GM12878 (cell line): Measurements from ENCODE around the gene ANKIB1. TPM values are rescaled to one million over a fixed set of nuclear protein-coding genes. Genes with fewer than 3 reads are reported as not detected.
"Not testable (repeated sequence)": the region's sequence is repeated elsewhere in the genome, so short reads cannot be mapped to it uniquely, and the experiment has no call there.

ENCODE experiments used
- ATAC-seq: fragments of 200-7000 bp; cut with Tn5 transposase; 3 replicates; pipeline ENCODE4 v1.9.1; 2020; ENCODE audit warnings: mild to moderate bottlenecking, moderate library complexity
- BruUV-seq: library from RNA; stranded (reverse); fragments of 400-500 nt; replicated peaks from 2 replicates; lab custom pipeline; 2021; lab: Mats Ljungman, UMichigan
- CTCF ChIA-PET: fragments of 300-600 bp; sonication (Branson Sonifier 250); formaldehyde crosslinking; extraction: SDS; loops from one replicate; lab custom pipeline; 2021; ENCODE audit warnings: inconsistent platforms; lab: Yijun Ruan, JAX
- POLR2A ChIA-PET: fragments of 350-600 bp; formaldehyde crosslinking; extraction: SDS; loops from one replicate; lab custom pipeline; 2021; ENCODE audit warnings: inconsistent platforms; lab: Charles Lee
- RAD21 ChIA-PET: fragments of 300-600 bp; sonication (Branson Sonifier 250); formaldehyde crosslinking; loops from one replicate; lab custom pipeline; 2023; ENCODE audit warnings: antibody characterized with exemption; ENCODE audit not compliant: unreplicated experiment; lab: Charles Lee
- SMC1A ChIA-PET: fragments of 300-600 bp; sonication (Branson Sonifier 250); formaldehyde crosslinking; loops from one replicate; lab custom pipeline; 2023; ENCODE audit not compliant: unreplicated experiment, uncharacterized antibody; lab: Charles Lee
- DNase-seq: peaks from one replicate; pipeline ENCODE4 v3.0.0-alpha.2; 2011; ENCODE audit warnings: low read depth, low spot score
- FAIRE-seq: peaks from 3 replicates; lab custom pipeline; 2011; peaks lifted over from hg19 to GRCh38; lab: Jason Lieb, UNC
- H2AFZ ChIP-seq: 2 replicates; pipeline ENCODE4 v1.6.0; 2011; ENCODE audit warnings: low read depth, low read length, control low read depth; ENCODE audit not compliant: control insufficient read depth
- H3K27ac ChIP-seq: 2 replicates; pipeline ENCODE4 v1.5.1; 2011; ENCODE audit warnings: control low read depth; ENCODE audit not compliant: control insufficient read depth, insufficient read depth
- H3K27me3 ChIP-seq, 2 experiments: replicated peaks in 1 of 2; 2 replicates each; pipeline versions ENCODE4 v1.6.0 to v1.6.1; 2011; ENCODE audit warnings: low read length in 1 of 2; ENCODE audit not compliant: control insufficient read depth in 2 of 2, insufficient read depth in 2 of 2
- H3K36me3 ChIP-seq, 2 experiments: 2 replicates each; pipeline ENCODE4 v1.5.1; 2011; ENCODE audit warnings: low read length in 1 of 2; ENCODE audit not compliant: control insufficient read depth in 2 of 2, insufficient read depth in 2 of 2
- H3K4me1 ChIP-seq: 2 replicates; pipeline ENCODE4 v1.6.1; 2011; ENCODE audit warnings: mild to moderate bottlenecking, low read length, moderate library complexity, mixed read lengths; ENCODE audit not compliant: control insufficient read depth, insufficient read depth
- H3K4me2 ChIP-seq: 2 replicates; pipeline ENCODE4 v1.6.0; 2011; ENCODE audit warnings: control low read depth; ENCODE audit not compliant: control insufficient read depth, insufficient read depth
- H3K4me3 ChIP-seq: fragments of 200-600 bp; sonication (generic); 2 replicates; pipeline ENCODE4 v1.5.1; 2016
- H3K79me2 ChIP-seq: 2 replicates; pipeline ENCODE4 v1.6.0; 2011; ENCODE audit warnings: low read length; ENCODE audit not compliant: control insufficient read depth, insufficient read depth
- H3K9ac ChIP-seq: 2 replicates; pipeline ENCODE4 v1.8.0; 2011; ENCODE audit warnings: low read length, control low read depth, mixed read lengths; ENCODE audit not compliant: control insufficient read depth, insufficient read depth
- H3K9me3 ChIP-seq: replicated peaks from 3 replicates; pipeline ENCODE4 v1.5.1; 2011; ENCODE audit warnings: mild to moderate bottlenecking, low read length; ENCODE audit not compliant: control insufficient read depth, insufficient read depth
- H4K20me1 ChIP-seq: 2 replicates; pipeline ENCODE4 v1.6.0; 2011; ENCODE audit not compliant: control insufficient read depth, insufficient read depth
- BCL3 ChIP-seq: IDR thresholded peaks from 2 replicates; pipeline ENCODE4 v1.6.1; 2011; ENCODE audit warnings: borderline replicate concordance, low read depth, mild to moderate bottlenecking, moderate library complexity, low read length; ENCODE audit not compliant: insufficient read depth, poor library complexity, severe bottlenecking
- CEBPB ChIP-seq, 2 experiments: fragments of 150-350 bp in 1 of 2; IDR thresholded peaks; 2 replicates each; pipeline ENCODE4 v1.6.1; 2012 to 2014; ENCODE audit warnings: low read depth in 2 of 2, low read length in 2 of 2, borderline replicate concordance in 1 of 2, inconsistent platforms in 1 of 2
- KAT2A ChIP-seq: conservative IDR thresholded peaks from 2 replicates; pipeline ENCODE4 v1.6.1; 2011; ENCODE audit warnings: low read depth, low read length; ENCODE audit not compliant: control insufficient read depth
- MTA2 ChIP-seq: fragments of 450-650 bp; IDR thresholded peaks from 2 replicates; pipeline ENCODE4 v1.6.1; 2016; ENCODE audit warnings: low read depth, mild to moderate bottlenecking, moderate library complexity
- MXI1 ChIP-seq: fragments of 150-350 bp; IDR thresholded peaks from 2 replicates; pipeline ENCODE4 v1.6.1; 2011; ENCODE audit warnings: low read depth, mild to moderate bottlenecking, inconsistent platforms, low read length, improper control_type of control experiment
- NBN ChIP-seq: fragments of 450-650 bp; IDR thresholded peaks from 2 replicates; pipeline ENCODE4 v1.6.1; 2016
- NFIC ChIP-seq: IDR thresholded peaks from 2 replicates; pipeline ENCODE4 v1.6.1; 2012; ENCODE audit warnings: low read depth, mild to moderate bottlenecking, inconsistent platforms, low read length, moderate library complexity
- POLR2A ChIP-seq: IDR thresholded peaks from 2 replicates; pipeline ENCODE4 v1.6.1; 2011; ENCODE audit warnings: low read depth, mild to moderate bottlenecking, low read length
- POLR2AphosphoS2 ChIP-seq: IDR thresholded peaks from 2 replicates; pipeline ENCODE4 v1.6.1; 2011; ENCODE audit warnings: low read depth, mild to moderate bottlenecking, low read length, improper control_type of control experiment, moderate library complexity
- POU2F2 ChIP-seq: IDR thresholded peaks from 3 replicates; pipeline ENCODE4 v1.6.1; 2011; ENCODE audit warnings: low read depth, mild to moderate bottlenecking, low read length, borderline replicate concordance
- RAD21 ChIP-seq: IDR thresholded peaks from 2 replicates; pipeline ENCODE4 v1.6.1; 2011; ENCODE audit warnings: mild to moderate bottlenecking, low read depth, low read length, moderate library complexity; ENCODE audit not compliant: insufficient read depth
- SREBF2 ChIP-seq: IDR thresholded peaks from 2 replicates; pipeline ENCODE4 v1.6.1; 2012; ENCODE audit warnings: mild to moderate bottlenecking, low read length
- SRF ChIP-seq, 2 experiments: IDR thresholded peaks; 2 replicates each; pipeline ENCODE4 v1.6.1; 2011; ENCODE audit warnings: low read depth in 2 of 2, low read length in 2 of 2, mild to moderate bottlenecking in 1 of 2, moderate library complexity in 1 of 2
- SUPT20H ChIP-seq: IDR thresholded peaks from 2 replicates; pipeline ENCODE4 v1.6.1; 2011; ENCODE audit warnings: low read depth, mild to moderate bottlenecking, low read length, moderate library complexity, borderline replicate concordance; ENCODE audit not compliant: control insufficient read depth
- WGBS: methylation state at CpG from one replicate; pipeline ENCODE4 v1.1.6; 2016; ENCODE audit warnings: low lambda C conversion rate; ENCODE audit not compliant: insufficient replicate concordance, insufficient coverage; ENCODE audit errors: missing lambda C conversion rate; 5-methylcytosine and 5-hydroxymethylcytosine counted together
- in situ Hi-C: fragments of 300-500 bp; cut with MboI; formaldehyde crosslinking; loops from 9 replicates; pipeline ENCODE4 v1.14.3; 2018; ENCODE audit warnings: mixed read lengths
- intact Hi-C: fragments of 100-400 bp; cut with micrococcal nuclease; formaldehyde crosslinking; loops from one replicate; pipeline ENCODE4 v1.14.2; 2022; ENCODE audit not compliant: unreplicated experiment
- polyA plus RNA-seq, 11 experiments: library from polyadenylated mRNA; depleted of rRNA in 4 of 11; unstranded in 6 of 11; stranded (reverse) in 5 of 11; fragments of >200 nt; fragmentation: Nextera tagmentation in 4 of 11; fragmentation: Illumina TruSeq in 1 of 11; extraction: Ambion mirVana in 4 of 11; extraction: Trizol in 1 of 11; gene quantifications; 1 replicate in 1 of 11; 2 replicates in 10 of 11; pipeline versions ENCODE4 v1.2.1 to v1.2.3, GENCODE V29; 2011 to 2016; ENCODE audit warnings: inconsistent platforms in 2 of 11, missing spikeins in 2 of 11, low read depth in 1 of 11
- total RNA-seq, 4 experiments: library from RNA; depleted of rRNA in 3 of 4; stranded (reverse); fragments of >200 nt in 3 of 4; fragmentation: Illumina TruSeq in 1 of 4; extraction: Trizol in 1 of 4; gene quantifications; 2 replicates each; pipeline versions ENCODE4 v1.2.1 to v1.2.3, GENCODE V29; 2013 to 2021

Gene ANKIB1
- total and polyA plus RNA-seq, 10 of the 15 experiments (the other 5 are each of a cell fraction or from before 2014, with no cell fraction given): 9.0 to 54.0 (median 21.9) TPM

- FAIRE-seq: no peak
- Histone ChIP-seq H3K27ac (no peak overlapping the region), H4K20me1 (no peaks in the 10 kb centered on the region), H3K4me1 (no peaks in the 10 kb centered on the region), H3K4me3 (no peak overlapping the region), H2AFZ (no peak overlapping the region), H3K79me2 (no peaks in the 10 kb centered on the region), H3K9me3 (no peaks in the 10 kb centered on the region), H3K4me2 (no peak overlapping the region), H3K9ac (no peak overlapping the region), H3K27me3 (no peaks in the 10 kb centered on the region), H3K36me3 (no peaks in the 10 kb centered on the region)
- in situ Hi-C loops: no loop called here
- TF ChIP-seq SRF (IDR thresholded peaks at IDR 0.05; ENCODE audit: low read depth in 2 of 2, low read length in 2 of 2) (no peak), NFIC (no peak), POLR2AphosphoS2 (no peak), SUPT20H (no peak), KAT2A (no peak), MTA2 (no peak), NBN (no peak), MXI1 (no peak), CEBPB (IDR thresholded peaks at IDR 0.05; ENCODE audit: borderline replicate concordance in 1 of 2, low read depth in 2 of 2, low read length in 2 of 2) (no peak), RAD21 (no peak), BCL3 (no peak), POLR2A (no peak), POU2F2 (no peak), SREBF2 (no peak)
- no TSS peak for BruUV-seq
- POLR2A ChIA-PET: no interaction called here
- intact Hi-C loops: no loop called here
- SMC1A ChIA-PET: interaction anchor here (0.8 kb wide), 1 partner anchor 9 kb away, joined by 3 read pairs; no protein-coding TSS in a partner anchor
- RAD21 ChIA-PET: no interaction called here
- ATAC-seq: no peak
- WGBS: 100% methylated on average over 1 of the region's 1 CpG
- CTCF ChIA-PET: no interaction called here
- no peak for DNase-seq
These were observed 163.6 kb downstream of the ANKIB1 start for GRCh38 chr7:92409357-92409756.

- FAIRE-seq, H3K9ac ChIP-seq, H3K4me3 ChIP-seq, H3K36me3 ChIP-seq, BruUV-seq, H3K79me2 ChIP-seq, POLR2A ChIA-PET, H3K4me1 ChIP-seq, H2AFZ ChIP-seq, ATAC-seq, H3K4me2 ChIP-seq, RAD21 ChIA-PET, in situ Hi-C loops, DNase-seq, H3K9me3 ChIP-seq, intact Hi-C loops, H3K27me3 ChIP-seq, H4K20me1 ChIP-seq, H3K27ac ChIP-seq: not testable (repeated sequence)
- CTCF ChIA-PET: interaction anchor here (1.0 kb wide), 1 partner anchor 14 kb away, joined by 3 read pairs; no protein-coding TSS in a partner anchor
- 89% methylated on average over 6 of the region's 6 CpGs for WGBS
- SMC1A ChIA-PET: interaction anchor here (0.8 to 1.2 kb wide), 2 partner anchors 8 to 67 kb away, joined by 3 to 4 read pairs; no protein-coding TSS in a partner anchor
These were observed 164.4 kb downstream of the ANKIB1 start for GRCh38 chr7:92410162-92410561.
